Right ventricle myocardium inferior (tissue), 1 donor: ENCODE results near the gene APEX2. TPM values are rescaled to one million over a fixed set of nuclear protein-coding genes. Genes with fewer than 3 reads are reported as not detected.
"Not testable (repeated sequence)": the region's sequence is repeated elsewhere in the genome, so short reads cannot be mapped to it uniquely, and the experiment has no call there.

Source experiments
- ATAC-seq: fragments of 200-7000 bp; cut with Tn5 transposase; one replicate; pipeline ENCODE4 v1.9.1; 2020; ENCODE audit warnings: mild to moderate bottlenecking, moderate library complexity
- DNase-seq: peaks from one replicate; pipeline ENCODE4 v3.0.0; 2021; ENCODE audit errors: missing footprints
- intact Hi-C: fragments of 100-400 bp; cut with DNase I; formaldehyde crosslinking; loops from one replicate; pipeline ENCODE4 v1.11.0; 2022
- long read RNA-seq: library from polyadenylated mRNA; unstranded; transcript quantifications from one replicate; pipeline ENCODE4 v2.0.0, GENCODE V29; 2021
- total RNA-seq: library from RNA; stranded (reverse); fragmentation: NEBNext Ultra II Directional; extraction: Animal tissue kit (Norgen Biotek cat#: 25700); gene quantifications from one replicate; pipeline ENCODE4 v1.2.1, GENCODE V29; 2021
- donor health status: DM: no; HTN: yes; CAD: no; lungs with severe emphysema.

Gene APEX2, protein sequence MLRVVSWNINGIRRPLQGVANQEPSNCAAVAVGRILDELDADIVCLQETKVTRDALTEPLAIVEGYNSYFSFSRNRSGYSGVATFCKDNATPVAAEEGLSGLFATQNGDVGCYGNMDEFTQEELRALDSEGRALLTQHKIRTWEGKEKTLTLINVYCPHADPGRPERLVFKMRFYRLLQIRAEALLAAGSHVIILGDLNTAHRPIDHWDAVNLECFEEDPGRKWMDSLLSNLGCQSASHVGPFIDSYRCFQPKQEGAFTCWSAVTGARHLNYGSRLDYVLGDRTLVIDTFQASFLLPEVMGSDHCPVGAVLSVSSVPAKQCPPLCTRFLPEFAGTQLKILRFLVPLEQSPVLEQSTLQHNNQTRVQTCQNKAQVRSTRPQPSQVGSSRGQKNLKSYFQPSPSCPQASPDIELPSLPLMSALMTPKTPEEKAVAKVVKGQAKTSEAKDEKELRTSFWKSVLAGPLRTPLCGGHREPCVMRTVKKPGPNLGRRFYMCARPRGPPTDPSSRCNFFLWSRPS
- total RNA-seq = 8.3 TPM
- long read RNA-seq, transcript APEX2-201 (6 exons, 3,245 nt) = major isoform, 10 of 11 reads
- long read RNA-seq, partial matches to known transcripts = 1 of 11 reads
- long read RNA-seq, other reads (novel, unspliced or antisense) = 0 of 11 reads

DNA sequence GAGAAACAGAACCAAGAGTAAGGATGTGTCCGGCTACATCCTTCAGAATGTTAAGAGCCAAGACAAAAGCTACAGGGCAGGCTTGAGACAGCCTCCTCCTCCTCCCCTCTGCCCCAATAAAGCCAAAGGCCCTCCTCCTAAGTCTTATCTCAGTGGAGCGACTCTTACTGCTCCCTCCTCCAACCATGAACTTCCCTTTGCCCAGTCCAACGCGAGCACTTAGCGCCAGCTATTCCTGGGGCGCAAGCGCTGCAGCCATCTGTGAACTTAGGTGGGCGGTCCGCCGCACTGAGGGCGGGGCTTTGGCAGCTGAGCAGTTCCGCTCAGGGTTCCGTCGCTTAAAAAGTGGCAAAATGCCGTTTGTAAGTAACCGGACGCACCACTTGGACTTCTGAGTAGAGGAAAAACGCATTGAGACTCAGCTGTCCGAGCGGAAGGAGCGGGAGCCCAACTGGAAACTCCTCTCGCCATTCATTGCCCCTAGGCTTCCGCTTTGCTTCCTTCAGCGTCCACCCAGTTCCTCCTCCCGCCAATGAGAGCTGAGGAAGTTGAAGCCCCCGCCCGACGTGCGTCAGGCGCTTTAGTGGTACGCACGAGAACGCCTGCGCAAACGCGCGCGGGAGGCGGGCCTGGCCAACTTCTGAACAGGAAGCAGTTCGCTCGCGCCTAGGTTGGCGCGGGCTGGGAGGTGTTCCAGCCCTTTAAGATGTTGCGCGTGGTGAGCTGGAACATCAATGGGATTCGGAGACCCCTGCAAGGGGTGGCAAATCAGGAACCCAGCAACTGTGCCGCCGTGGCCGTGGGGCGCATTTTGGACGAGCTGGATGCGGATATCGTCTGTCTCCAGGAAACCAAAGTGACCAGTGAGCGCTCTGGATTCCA is at the start of gene APEX2:
APEX2 (plus strand) TSS at position 647 of the 882 bp plus-strand sequence; CDS start at position 707, 60 bp downstream.
- ATAC-seq = peak; percentile 97
- peak; percentile 97 for DNase-seq
- intact Hi-C loops = loop anchor here (5.0 to 10.0 kb wide), 2 partner anchors 105 to 193 kb away; partner anchors contain the start of gene MAGED2

DNA sequence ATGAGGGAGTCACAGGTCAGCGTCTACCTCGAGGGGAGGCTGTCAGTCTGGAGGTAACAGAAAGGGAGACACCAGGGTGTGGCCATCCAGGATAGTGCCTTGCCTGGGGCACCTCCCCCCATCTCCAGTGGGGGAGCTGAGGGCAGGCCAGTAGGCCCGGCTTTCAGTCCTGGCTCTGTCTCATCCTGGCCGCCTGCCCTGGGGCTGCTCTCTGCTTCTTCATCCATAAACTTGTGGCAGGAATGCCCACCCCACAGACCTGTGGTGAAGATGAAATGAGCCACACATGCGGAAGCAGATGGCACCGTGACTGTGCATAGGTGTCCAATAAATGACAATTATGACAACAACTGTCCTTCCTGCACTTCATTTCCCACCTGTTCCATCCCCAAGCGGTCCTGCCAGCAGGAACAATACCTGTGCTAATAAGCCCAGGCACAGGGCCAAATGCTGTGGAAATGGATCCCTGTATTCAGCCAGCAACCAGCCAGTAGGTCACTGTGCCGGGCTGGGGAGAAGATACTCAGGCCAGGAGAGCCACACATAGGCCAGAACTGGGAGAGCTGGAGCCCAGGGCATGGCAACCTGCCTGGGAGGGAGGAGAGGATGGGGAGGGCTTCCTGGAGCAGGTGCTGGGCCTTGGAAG is 49.3 kb upstream of the APEX2 start:
- ATAC-seq (no peak), DNase-seq (no peak)
- intact Hi-C loops = no loop called here

DNA sequence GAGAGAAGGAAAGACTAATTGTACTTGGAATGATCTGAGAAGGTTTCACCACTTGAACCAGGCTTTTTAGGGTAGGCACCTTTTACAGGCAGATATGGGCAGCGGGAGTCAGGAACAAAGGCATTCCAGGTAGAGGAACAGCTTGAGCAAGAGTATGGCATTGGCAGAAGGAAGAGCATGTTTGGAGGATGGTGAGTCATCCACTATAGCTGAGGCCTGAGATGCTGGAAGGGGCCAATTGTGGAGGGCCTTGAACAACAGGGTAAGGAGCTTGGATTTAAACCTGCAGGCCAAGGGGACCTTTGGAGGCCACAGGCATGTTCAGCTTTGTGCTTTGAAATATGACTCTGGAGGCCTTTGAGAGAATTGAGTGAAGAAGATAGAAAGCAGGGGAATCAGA is 38.4 kb upstream of the APEX2 start:
- ATAC-seq (no peak), DNase-seq (no peak)
- intact Hi-C loops = no loop called here

DNA sequence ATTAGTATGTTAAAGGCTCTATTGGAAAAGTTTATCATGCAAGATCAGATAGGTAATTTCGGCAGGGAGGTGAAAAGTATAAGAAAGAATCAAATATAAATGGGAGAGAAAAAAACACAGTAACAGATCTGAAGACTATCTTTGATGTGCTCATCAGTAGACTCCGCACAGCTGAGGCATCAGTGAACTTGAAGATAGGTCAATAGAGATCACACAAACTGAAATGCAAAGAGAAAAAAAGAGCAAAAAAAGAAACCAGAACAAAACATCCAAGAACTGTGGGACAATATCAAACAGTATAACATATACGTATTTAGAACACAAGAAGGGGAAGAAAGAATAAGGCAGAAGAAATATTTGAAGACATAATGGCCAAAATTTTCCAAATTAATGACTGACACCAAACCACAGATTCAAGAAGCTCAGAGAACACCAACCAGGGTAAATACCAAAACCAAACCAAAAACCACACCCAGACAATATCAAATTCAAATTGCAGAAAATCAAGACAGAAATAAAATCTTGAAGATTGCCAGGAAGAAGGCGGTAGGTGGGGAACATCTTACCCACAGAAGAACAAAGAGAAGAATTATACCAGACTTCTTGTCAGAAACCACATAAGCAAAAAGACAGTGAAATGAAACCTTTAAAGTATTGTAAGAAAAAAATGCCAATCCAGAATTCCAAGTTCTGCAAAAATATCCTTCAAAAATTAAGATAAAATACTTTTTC is 35.2 kb upstream of the APEX2 start:
- ATAC-seq = no peak
- DNase-seq = no peak
- intact Hi-C loops = no loop called here

DNA sequence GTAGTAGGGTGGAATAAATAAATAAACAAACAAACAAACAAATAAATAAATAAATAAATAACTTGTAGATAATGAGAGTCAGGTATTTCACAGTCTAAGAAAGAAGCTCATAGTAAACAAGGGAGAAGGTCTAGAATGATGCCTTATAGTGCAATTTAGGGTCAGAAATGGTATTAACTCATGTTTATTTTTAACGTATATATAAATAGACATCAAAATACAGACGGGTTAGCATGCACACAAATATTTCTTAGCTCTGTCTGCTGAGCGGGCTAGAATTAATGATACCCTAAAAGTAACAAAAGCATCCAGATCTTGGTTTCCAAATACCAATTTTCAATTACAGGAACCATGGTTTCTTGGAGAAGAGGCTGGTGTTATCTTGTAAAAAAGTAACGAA is 22.8 kb upstream of the APEX2 start:
- no peak for DNase-seq
- ATAC-seq = no peak
- intact Hi-C loops = no loop called here

DNA sequence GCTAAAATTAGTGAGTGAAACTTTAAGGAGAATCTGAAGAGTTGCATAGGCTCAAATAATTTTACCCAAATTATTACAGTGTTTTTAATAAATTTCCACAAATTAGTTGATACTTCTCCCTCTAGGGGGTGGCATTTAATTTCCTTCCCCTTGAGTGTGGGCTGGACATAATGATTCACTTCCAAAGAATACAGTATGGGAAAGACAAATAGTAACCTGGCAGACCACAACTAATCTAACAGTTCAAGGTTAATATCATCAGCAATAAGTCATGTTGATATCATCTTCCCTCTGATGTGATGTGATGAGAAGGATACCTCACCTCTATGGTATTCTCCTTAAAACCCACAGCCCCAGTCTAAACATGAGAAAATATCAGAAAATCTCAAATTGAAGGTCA is 21.7 kb upstream of the APEX2 start:
- DNase-seq = no peak
- no peak for ATAC-seq
- intact Hi-C loops = no loop called here

DNA sequence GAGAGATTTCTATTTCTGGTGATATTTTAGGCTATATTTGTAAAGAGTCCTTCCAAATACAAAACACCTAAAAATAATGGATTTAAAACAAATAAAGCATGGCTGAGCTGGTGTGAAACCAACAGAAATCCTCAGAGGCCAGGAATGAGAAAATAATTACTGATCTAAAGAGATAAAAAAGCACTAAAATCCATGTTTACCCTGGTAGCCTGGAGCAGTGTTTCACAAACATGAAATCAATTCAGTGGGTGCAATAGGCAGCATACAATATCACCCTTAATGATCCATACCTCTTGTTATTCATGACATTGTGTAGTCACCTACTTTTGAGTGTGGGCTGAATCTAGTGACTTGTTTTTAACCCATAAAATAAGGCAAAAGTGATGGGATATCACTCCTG is 20.7 kb upstream of the APEX2 start:
- no peak for DNase-seq
- ATAC-seq = no peak
- intact Hi-C loops = no loop called here

DNA sequence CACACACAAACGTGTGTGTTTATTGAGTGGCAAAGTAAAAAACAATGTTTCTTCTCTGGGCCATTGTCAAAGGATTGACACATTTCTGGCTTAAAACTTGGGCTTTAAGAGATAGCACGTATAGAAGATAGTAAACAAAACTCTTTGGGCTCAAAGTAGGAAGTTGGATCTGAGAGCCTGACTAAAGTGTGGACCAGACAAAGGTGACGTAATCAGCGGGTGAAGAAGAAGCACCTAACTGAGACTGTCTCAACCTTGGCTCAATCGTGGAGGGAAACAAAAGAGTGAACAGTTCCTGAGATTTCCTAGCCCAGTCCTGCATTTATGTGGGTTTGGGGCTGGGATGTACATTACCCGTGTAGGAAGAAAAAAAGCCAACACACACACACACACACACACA is 19.8 kb upstream of the APEX2 start:
- DNase-seq (no peak), ATAC-seq (no peak)
- intact Hi-C loops = no loop called here

DNA sequence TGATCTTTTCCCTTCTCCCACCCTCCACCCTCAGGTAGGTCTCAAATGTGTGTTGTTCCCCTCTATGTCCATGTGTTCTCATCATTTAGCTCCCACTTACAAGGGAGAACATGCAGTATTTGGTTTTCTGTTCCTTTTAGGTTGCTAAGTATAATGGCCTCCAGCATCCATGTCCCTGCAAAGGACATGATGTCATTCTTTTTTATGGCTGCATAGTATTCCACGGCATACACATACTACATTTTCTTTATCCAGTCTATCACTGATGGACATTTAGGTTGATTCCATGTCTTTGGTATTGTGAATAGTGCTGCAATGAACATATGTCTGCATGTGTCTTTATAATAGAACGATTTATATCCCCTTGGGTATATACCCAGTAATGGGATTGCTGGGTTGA is 16.9 kb upstream of the APEX2 start:
- not testable (repeated sequence) for DNase-seq

DNA sequence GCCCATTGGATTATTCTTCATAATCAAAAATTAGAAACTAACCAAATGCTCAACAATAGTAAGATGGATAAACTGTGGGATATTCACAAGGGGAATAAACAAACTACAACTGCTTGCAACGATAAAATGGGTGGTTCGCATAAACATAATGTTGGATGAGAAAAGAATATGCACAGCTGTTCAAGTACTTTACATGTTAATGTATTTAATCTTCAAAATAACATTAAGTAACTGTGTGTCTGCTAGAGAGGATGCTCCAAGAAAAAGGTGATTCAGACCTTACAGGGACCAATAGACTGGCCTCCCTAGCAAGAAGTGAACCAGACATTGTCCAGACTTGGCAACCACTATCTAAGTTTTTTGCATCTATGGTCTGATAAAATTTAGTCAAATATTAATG is 8.5 kb upstream of the APEX2 start:
- ATAC-seq (no peak), DNase-seq (no peak)
- intact Hi-C loops = no loop called here

More for the DNA sequence above, 16.9 kb upstream of the APEX2 start:
- intact Hi-C loops, ATAC-seq: not testable (repeated sequence)

DNA sequence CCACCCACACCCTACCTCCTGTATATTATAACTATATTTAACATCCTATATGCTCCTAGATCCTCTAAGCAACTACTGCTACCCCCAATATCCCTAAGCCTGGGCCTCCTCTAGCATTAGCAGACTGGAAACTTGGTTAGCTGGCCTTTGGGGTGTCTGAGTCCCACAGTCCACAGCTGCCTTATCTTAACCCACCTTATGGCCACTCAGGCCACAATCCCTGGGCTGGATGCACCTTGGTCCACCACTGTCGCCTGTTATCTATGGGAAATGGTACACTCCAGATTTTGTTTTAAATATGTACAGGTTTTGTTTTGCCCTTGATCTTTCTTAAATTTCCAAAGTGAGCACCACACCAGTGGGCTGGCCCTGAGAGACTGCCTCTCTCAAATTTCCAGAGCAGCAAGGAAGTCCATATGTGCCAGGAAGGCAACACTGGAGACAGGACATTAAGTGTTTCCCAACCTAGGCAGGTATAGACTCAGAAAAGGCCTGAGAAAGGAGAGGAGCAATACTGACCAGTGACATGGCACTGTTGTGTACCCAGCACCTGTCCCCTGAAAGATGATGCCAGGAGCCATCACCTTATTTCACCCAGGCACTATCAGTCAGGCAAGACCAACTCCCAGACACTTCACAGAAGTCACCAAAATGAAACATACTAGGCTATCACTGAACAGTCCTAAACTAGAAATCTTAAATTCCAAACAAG is 7.1 kb upstream of the APEX2 start:
- no peak for DNase-seq
- intact Hi-C loops = no loop called here
- no peak for ATAC-seq

DNA sequence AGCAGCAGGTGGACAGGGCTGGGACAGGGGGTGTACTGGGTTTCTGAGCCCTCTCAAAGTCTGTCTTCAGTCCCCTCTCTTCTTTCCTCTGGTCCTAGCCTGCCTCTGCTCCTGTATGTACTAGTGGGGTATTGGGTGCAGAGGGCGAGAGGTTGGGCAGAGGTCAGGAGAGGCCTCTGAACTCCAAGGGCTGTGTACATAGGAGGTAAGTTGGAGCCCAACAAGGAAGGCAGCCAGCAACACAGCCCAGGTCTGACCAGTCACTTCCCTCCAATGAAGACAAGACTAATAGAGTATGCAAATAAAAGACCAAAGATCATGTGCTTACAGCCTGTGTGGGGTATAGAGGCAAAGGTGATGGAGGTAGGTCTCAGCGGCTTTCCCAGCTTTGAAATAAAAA is 6.1 kb upstream of the APEX2 start, which contains the start of gene PFKFB1:
PFKFB1 (minus strand) TSS at position 90 of the 400 bp plus-strand sequence. CDS start 181 bp downstream, outside the sequence.
- ATAC-seq (no peak), DNase-seq (no peak)
- intact Hi-C loops = no loop called here

DNA sequence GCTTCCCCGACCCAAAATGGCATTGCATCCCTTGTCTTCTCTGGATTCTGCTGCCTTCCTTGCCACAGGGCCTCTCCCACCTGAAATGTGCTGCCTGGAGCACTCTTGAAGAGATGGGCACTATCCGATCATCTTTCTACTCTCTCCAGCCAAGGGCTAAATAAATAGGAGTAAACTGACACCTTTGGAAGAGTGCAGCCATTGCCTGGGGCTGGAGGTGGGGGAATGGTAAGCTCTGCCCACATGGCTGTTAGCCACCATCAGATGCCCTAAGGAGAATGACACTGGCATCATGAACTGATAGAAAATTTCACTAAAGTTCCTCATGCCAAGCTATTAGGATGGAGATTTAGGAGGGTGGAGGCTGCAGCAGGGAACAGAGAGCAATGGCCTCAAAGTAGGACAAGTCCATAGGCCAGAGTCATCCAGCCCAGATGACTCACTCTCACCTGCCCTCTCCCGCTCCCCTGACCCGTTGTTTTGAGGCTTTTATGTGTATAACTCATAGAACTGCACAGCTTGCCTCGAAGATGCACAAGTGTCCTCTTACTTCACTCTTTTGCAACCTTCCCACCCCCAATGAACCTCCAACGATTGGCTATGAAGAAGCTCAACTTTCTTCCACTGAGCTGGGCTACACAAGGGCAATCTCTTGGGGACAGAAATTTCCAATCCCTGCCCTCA is 5.4 kb upstream of the APEX2 start:
- no peak for ATAC-seq
- no peak for DNase-seq
- intact Hi-C loops = no loop called here

DNA sequence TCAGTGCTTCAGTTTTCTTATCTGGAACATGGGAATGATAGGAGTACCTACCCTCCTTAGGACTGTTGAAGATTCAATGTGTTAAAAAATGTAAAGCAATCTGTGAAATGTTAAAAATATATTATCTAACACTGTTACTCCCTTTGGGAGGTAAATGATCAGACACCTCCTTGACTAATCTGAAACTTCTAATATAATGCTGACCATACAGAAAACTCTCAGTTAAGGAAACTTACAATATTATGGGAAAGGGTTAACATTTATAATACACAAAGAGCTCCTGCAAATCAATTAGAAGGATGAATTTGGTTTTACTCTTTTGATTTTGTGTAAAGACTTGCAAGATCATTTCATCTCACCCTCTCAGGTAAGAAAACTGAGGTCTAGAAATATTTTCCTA is 4.5 kb upstream of the APEX2 start:
- no peak for ATAC-seq
- intact Hi-C loops = no loop called here
- no peak for DNase-seq

DNA sequence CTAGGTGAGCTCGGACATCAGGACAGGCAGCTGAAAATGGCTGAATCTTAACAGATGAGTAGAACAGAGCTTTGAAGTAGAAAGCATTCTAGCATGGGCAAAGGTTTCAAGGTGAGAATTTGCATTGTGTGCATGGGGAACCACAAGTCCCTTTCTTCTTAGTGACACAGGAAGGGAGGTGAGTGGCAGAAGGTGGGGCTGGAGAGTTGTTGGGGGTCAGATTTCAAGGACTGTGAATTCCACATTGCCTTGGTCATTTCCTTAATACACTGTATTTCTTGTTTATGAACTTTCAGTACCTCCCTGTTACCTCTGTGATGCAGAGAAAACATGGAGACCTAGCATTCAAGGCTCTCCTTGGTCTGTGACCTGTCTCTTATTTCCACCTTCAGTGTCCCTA is 4.1 kb downstream of the APEX2 start:
- DNase-seq = no peak
- ATAC-seq = no peak
- intact Hi-C loops = loop anchor here (5.0 to 10.0 kb wide), 2 partner anchors 109 to 197 kb away; partner anchors contain the start of gene MAGED2

DNA sequence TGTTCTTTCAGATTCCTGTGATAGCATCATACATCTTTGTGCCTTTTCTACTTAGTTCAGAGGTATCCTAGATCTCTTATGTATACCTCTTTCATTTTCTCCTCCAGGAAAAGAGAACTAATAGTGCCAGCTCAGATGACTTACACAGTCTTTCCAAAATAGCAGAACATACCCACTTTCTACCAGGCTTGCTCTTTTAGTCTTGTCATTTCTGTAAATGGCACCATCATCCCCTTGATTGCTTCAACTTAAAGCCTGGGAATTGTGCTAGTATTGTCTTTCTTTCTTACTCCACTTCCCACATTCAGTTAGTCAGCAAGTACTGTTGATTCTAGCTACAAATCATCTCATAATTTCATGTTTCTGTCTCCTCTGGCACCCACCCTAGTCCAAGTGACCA is 5.1 kb downstream of the APEX2 start:
- intact Hi-C loops = loop anchor here (10.0 kb wide), 1 partner anchor 110 kb away; no protein-coding TSS in a partner anchor
- ATAC-seq (no peak), DNase-seq (no peak)
